ENCODE measurements around the gene ZBTB20.

- TF ChIP-seq CTCF (IDR thresholded peaks at IDR 0.05; ENCODE audit: borderline replicate concordance, extremely low read depth, low read length, poor library complexity, severe bottlenecking): no peak
- TF ChIP-seq EZH2 (IDR thresholded peaks at IDR 0.05; ENCODE audit: borderline replicate concordance, low read depth, low read length, severe bottlenecking): no peak
Observed at GRCh38 chr3:114839476-114839875, 307.6 kb downstream of the ZBTB20 start.

All from DND-41 (cell line).